Measurements from ENCODE around the gene CYP11A1.

CYP11A1 gene

GRCh38 chr15:74347757-74348250, 19.6 kb downstream of the CYP11A1 start:
- no peaks in the 10 kb centered on the region for H3K36me3 ChIP-seq (ENCODE audit: control insufficient read depth, insufficient read depth, low read length)
- no peaks in the 10 kb centered on the region for H3K9me3 ChIP-seq (ENCODE audit: control insufficient read depth, low read length)
- no peaks in the 10 kb centered on the region for H3K27me3 ChIP-seq (replicated peaks; ENCODE audit: control insufficient read depth, insufficient read depth, low read length, poor library complexity, severe bottlenecking)
- no peak overlapping the region for H3K4me3 ChIP-seq (ENCODE audit: insufficient read depth, low read depth, low read length, poor library complexity, severe bottlenecking)
- DNase-seq = no peak
- no peak overlapping the region for H3K27ac ChIP-seq (ENCODE audit: insufficient read depth, low read length, poor library complexity, severe bottlenecking)
- no peaks in the 10 kb centered on the region for H3K4me1 ChIP-seq (ENCODE audit: control insufficient read depth, insufficient read depth, low read length, poor library complexity, severe bottlenecking)

DNA sequence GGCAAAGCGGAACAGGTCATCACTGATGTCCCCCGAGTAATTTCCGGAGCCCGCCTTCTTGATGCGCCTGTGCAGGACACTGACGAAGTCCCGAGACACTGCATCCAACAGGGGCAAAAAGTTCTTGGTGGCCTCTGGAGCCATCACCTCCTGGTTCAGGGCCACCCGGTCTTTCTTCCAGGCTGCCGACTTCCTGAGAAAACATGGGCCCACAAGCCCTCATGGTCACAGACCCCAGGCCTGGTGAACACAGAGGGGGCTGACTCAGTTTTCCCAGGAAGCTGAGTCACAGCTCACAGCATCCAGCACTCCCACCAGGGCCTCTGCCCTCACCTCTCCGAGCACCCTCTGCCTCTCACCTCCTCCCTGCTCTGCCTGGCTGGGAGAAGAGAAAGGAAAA, 22.4 kb downstream of the CYP11A1 start:
- Histone ChIP-seq H3K4me3 (ENCODE audit: insufficient read depth, low read depth, low read length, poor library complexity, severe bottlenecking) (no peak overlapping the region), H3K36me3 (ENCODE audit: control insufficient read depth, insufficient read depth, low read length) (no peaks in the 10 kb centered on the region), H3K27me3 (replicated peaks; ENCODE audit: control insufficient read depth, insufficient read depth, low read length, poor library complexity, severe bottlenecking) (no peaks in the 10 kb centered on the region), H3K4me1 (ENCODE audit: control insufficient read depth, insufficient read depth, low read length, poor library complexity, severe bottlenecking) (no peaks in the 10 kb centered on the region), H3K9me3 (ENCODE audit: control insufficient read depth, low read length) (no peaks in the 10 kb centered on the region), H3K27ac (ENCODE audit: insufficient read depth, low read length, poor library complexity, severe bottlenecking) (no peak overlapping the region)
- no peak for DNase-seq

GRCh38 chr15:74343797-74344127, 23.7 kb downstream of the CYP11A1 start:
- Histone ChIP-seq H3K4me1 (ENCODE audit: control insufficient read depth, insufficient read depth, low read length, poor library complexity, severe bottlenecking) (no peaks in the 10 kb centered on the region), H3K27ac (ENCODE audit: insufficient read depth, low read length, poor library complexity, severe bottlenecking) (no peak overlapping the region)

GRCh38 chr15:74343127-74343796, 24.2 kb downstream of the CYP11A1 start:
- Histone ChIP-seq H3K4me1 (ENCODE audit: control insufficient read depth, insufficient read depth, low read length, poor library complexity, severe bottlenecking) (no peaks in the 10 kb centered on the region), H3K27ac (ENCODE audit: insufficient read depth, low read length, poor library complexity, severe bottlenecking) (no peak overlapping the region), H3K4me3 (ENCODE audit: insufficient read depth, low read depth, low read length, poor library complexity, severe bottlenecking) (no peak overlapping the region), H3K27me3 (replicated peaks; ENCODE audit: control insufficient read depth, insufficient read depth, low read length, poor library complexity, severe bottlenecking) (no peaks in the 10 kb centered on the region), H3K36me3 (ENCODE audit: control insufficient read depth, insufficient read depth, low read length) (no peaks in the 10 kb centered on the region), H3K9me3 (ENCODE audit: control insufficient read depth, low read length) (no peaks in the 10 kb centered on the region)
- no peak for DNase-seq

More at GRCh38 chr15:74343797-74344127, 23.7 kb downstream of the CYP11A1 start:
- Histone ChIP-seq H3K4me3 (ENCODE audit: insufficient read depth, low read depth, low read length, poor library complexity, severe bottlenecking) (no peak overlapping the region), H3K9me3 (ENCODE audit: control insufficient read depth, low read length) (no peaks in the 10 kb centered on the region), H3K36me3 (ENCODE audit: control insufficient read depth, insufficient read depth, low read length) (no peaks in the 10 kb centered on the region), H3K27me3 (replicated peaks; ENCODE audit: control insufficient read depth, insufficient read depth, low read length, poor library complexity, severe bottlenecking) (no peaks in the 10 kb centered on the region)
- DNase-seq = no peak

GRCh38 chr15:74340150-74340549, 27.3 kb downstream of the CYP11A1 start:
- Histone ChIP-seq H3K9me3 (ENCODE audit: control insufficient read depth, low read length) (no peaks in the 10 kb centered on the region), H3K4me3 (ENCODE audit: insufficient read depth, low read depth, low read length, poor library complexity, severe bottlenecking) (no peak overlapping the region), H3K36me3 (ENCODE audit: control insufficient read depth, insufficient read depth, low read length) (no peaks in the 10 kb centered on the region), H3K4me1 (ENCODE audit: control insufficient read depth, insufficient read depth, low read length, poor library complexity, severe bottlenecking) (no peaks in the 10 kb centered on the region), H3K27ac (ENCODE audit: insufficient read depth, low read length, poor library complexity, severe bottlenecking) (no peak overlapping the region), H3K27me3 (replicated peaks; ENCODE audit: control insufficient read depth, insufficient read depth, low read length, poor library complexity, severe bottlenecking) (no peaks in the 10 kb centered on the region)
- no peak for DNase-seq

GRCh38 chr15:74339371-74339770, 28.1 kb downstream of the CYP11A1 start:
- Histone ChIP-seq H3K4me1 (ENCODE audit: control insufficient read depth, insufficient read depth, low read length, poor library complexity, severe bottlenecking) (no peaks in the 10 kb centered on the region), H3K4me3 (ENCODE audit: insufficient read depth, low read depth, low read length, poor library complexity, severe bottlenecking) (no peak overlapping the region), H3K36me3 (ENCODE audit: control insufficient read depth, insufficient read depth, low read length) (no peaks in the 10 kb centered on the region), H3K27me3 (replicated peaks; ENCODE audit: control insufficient read depth, insufficient read depth, low read length, poor library complexity, severe bottlenecking) (no peaks in the 10 kb centered on the region), H3K27ac (ENCODE audit: insufficient read depth, low read length, poor library complexity, severe bottlenecking) (no peak overlapping the region), H3K9me3 (ENCODE audit: control insufficient read depth, low read length) (no peaks in the 10 kb centered on the region)
- no peak for DNase-seq

GRCh38 chr15:74338676-74339075, 28.8 kb downstream of the CYP11A1 start:
- H3K36me3 ChIP-seq (ENCODE audit: control insufficient read depth, insufficient read depth, low read length) = no peaks in the 10 kb centered on the region
- no peaks in the 10 kb centered on the region for H3K4me1 ChIP-seq (ENCODE audit: control insufficient read depth, insufficient read depth, low read length, poor library complexity, severe bottlenecking)
- no peaks in the 10 kb centered on the region for H3K9me3 ChIP-seq (ENCODE audit: control insufficient read depth, low read length)
- no peaks in the 10 kb centered on the region for H3K27me3 ChIP-seq (replicated peaks; ENCODE audit: control insufficient read depth, insufficient read depth, low read length, poor library complexity, severe bottlenecking)
- no peak overlapping the region for H3K4me3 ChIP-seq (ENCODE audit: insufficient read depth, low read depth, low read length, poor library complexity, severe bottlenecking)
- no peak for DNase-seq
- no peak overlapping the region for H3K27ac ChIP-seq (ENCODE audit: insufficient read depth, low read length, poor library complexity, severe bottlenecking)

DNA sequence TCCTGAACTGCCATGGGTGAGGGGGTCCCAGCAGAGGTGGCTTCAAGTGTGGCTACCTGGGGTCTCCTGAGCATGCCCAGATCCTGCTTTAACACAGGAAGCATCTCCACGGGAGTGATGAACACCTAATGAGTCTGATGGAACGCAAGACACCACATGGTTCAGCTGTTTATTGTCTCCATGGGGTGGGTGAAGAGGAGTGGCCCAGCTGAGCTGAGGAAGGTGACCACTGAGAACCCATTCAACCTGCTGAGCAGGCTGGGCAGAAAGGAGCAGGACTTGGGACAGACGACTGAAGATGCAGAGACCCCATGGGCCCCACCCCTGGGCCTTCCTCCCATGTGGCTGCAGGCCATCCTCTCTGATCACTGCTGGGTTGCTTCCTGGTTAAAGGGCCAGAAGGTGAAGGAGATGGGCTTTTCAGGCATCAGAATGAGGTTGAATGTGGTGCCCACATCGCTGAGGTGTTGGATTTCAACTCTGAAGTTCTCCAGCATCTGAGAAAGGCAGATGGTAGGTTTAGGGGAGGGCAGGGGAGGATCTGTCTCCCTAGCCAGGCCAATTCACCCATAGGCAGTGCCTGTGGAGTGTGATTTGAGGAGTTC, 29.7 kb downstream of the CYP11A1 start:
- Histone ChIP-seq H3K27ac (ENCODE audit: insufficient read depth, low read length, poor library complexity, severe bottlenecking) (no peak overlapping the region), H3K4me3 (ENCODE audit: insufficient read depth, low read depth, low read length, poor library complexity, severe bottlenecking) (no peak overlapping the region), H3K36me3 (ENCODE audit: control insufficient read depth, insufficient read depth, low read length) (no peaks in the 10 kb centered on the region), H3K27me3 (replicated peaks; ENCODE audit: control insufficient read depth, insufficient read depth, low read length, poor library complexity, severe bottlenecking) (no peaks in the 10 kb centered on the region), H3K4me1 (ENCODE audit: control insufficient read depth, insufficient read depth, low read length, poor library complexity, severe bottlenecking) (no peaks in the 10 kb centered on the region), H3K9me3 (ENCODE audit: control insufficient read depth, low read length) (no peaks in the 10 kb centered on the region)
- no peak for DNase-seq

DNA sequence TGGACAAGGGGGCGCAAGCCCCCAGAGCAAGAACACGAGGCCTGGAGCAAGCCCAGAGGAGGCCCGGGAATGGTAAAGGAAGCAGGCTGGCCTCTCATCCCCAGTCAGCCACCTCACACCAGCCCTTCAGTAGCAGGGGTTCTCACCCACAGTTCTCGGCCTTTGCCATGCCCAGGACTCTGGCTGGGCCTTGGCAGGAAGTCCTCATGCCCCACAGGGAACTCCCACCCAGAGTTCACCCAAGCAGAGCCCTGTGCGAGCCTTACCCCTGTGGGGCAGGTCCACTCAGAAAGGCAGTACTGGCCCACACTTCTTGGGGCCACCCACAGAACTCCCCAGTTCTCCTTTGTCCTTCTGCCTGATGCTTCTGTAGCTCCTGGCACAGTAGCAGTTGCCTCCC, 30.3 kb downstream of the CYP11A1 start:
- Histone ChIP-seq H3K27me3 (replicated peaks; ENCODE audit: control insufficient read depth, insufficient read depth, low read length, poor library complexity, severe bottlenecking) (no peaks in the 10 kb centered on the region), H3K4me1 (ENCODE audit: control insufficient read depth, insufficient read depth, low read length, poor library complexity, severe bottlenecking) (no peaks in the 10 kb centered on the region), H3K9me3 (ENCODE audit: control insufficient read depth, low read length) (no peaks in the 10 kb centered on the region), H3K36me3 (ENCODE audit: control insufficient read depth, insufficient read depth, low read length) (no peaks in the 10 kb centered on the region), H3K4me3 (ENCODE audit: insufficient read depth, low read depth, low read length, poor library complexity, severe bottlenecking) (no peak overlapping the region), H3K27ac (ENCODE audit: insufficient read depth, low read length, poor library complexity, severe bottlenecking) (no peak overlapping the region)
- DNase-seq = no peak

GRCh38 chr15:74336061-74337005, 31.1 kb downstream of the CYP11A1 start:
- H3K27ac ChIP-seq (ENCODE audit: insufficient read depth, low read length, poor library complexity, severe bottlenecking) = no peak overlapping the region
- no peaks in the 10 kb centered on the region for H3K27me3 ChIP-seq (replicated peaks; ENCODE audit: control insufficient read depth, insufficient read depth, low read length, poor library complexity, severe bottlenecking)

More at GRCh38 chr15:74336061-74337005, 31.1 kb downstream of the CYP11A1 start:
- H3K4me1 ChIP-seq (ENCODE audit: control insufficient read depth, insufficient read depth, low read length, poor library complexity, severe bottlenecking) = no peaks in the 10 kb centered on the region
- no peaks in the 10 kb centered on the region for H3K36me3 ChIP-seq (ENCODE audit: control insufficient read depth, insufficient read depth, low read length)
- H3K9me3 ChIP-seq (ENCODE audit: control insufficient read depth, low read length) = no peaks in the 10 kb centered on the region
- no peak for DNase-seq
- H3K4me3 ChIP-seq (ENCODE audit: insufficient read depth, low read depth, low read length, poor library complexity, severe bottlenecking) = no peak overlapping the region
